HG03469 (cell line): ENCODE data around the gene DNAJB11.
"Not testable (repeated sequence)": the region's sequence is repeated elsewhere in the genome, so short reads cannot be mapped to it uniquely, and the experiment has no call there.

ENCODE experiments used
- ATAC-seq: cut with Tn5 transposase; IDR thresholded peaks from one replicate; pipeline ENCODE4 v1.9.1; 2021; ENCODE audit warnings: mild to moderate bottlenecking, moderate library complexity, moderate number of reproducible peaks; ENCODE audit not compliant: unreplicated experiment

The DNAJB11 gene

GRCh38 chr3:186616299-186616617 lies 45.7 kb downstream of the DNAJB11 start:
- no peak for ATAC-seq

- peak; percentile 77 for ATAC-seq
Observed at GRCh38 chr3:186617036-186617946, 46.8 kb downstream of the DNAJB11 start.

GRCh38 chr3:186618318-186618938 lies 47.9 kb downstream of the DNAJB11 start:
- no peak for ATAC-seq

- no peak for ATAC-seq
Observed at GRCh38 chr3:186619787-186620212, 49.3 kb downstream of the DNAJB11 start.

DNA sequence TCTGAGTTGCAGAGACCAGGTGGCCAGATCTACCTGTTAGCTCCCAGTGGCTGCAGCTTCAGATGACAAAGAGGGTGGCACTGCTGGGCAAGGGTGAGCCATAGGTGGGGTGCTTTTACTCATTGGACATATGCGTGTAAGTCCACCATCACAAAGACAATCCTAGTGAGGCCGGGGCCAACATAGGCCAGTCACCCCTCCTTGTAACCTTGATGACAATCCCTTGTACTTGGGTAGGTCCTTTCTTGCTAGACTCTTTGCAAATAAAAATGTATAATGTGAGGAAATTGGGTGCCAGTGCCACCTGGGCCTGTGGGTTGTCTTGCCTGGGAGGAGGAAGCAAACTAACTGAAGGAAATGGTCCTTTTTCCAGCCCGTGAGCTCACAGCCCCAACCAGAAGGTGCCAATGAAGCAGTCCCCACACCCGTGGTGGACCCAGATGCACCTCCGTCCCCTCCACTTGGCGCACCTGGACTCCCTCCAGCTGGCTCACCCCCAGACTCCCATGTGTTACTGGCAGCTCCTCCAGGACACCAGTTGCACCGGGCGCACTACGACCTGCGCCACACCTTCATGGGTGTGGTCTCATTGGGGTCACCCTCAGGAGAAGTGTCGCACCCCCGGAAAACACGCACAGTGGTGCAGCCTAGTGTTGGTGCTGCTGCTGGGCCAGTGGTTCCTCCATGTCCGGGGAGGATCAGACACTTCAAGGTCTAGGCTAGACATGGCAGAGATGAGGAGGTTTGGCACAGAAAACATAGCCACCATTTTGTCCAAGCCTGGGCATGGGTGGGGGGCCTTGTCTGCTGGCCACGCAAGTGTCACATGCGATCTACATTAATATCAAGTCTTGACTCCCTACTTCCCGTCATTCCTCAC lies 49.9 kb downstream of the DNAJB11 start:
- ATAC-seq = no peak

GRCh38 chr3:186621894-186622650 lies 51.6 kb downstream of the DNAJB11 start:
- no peak for ATAC-seq

DNA sequence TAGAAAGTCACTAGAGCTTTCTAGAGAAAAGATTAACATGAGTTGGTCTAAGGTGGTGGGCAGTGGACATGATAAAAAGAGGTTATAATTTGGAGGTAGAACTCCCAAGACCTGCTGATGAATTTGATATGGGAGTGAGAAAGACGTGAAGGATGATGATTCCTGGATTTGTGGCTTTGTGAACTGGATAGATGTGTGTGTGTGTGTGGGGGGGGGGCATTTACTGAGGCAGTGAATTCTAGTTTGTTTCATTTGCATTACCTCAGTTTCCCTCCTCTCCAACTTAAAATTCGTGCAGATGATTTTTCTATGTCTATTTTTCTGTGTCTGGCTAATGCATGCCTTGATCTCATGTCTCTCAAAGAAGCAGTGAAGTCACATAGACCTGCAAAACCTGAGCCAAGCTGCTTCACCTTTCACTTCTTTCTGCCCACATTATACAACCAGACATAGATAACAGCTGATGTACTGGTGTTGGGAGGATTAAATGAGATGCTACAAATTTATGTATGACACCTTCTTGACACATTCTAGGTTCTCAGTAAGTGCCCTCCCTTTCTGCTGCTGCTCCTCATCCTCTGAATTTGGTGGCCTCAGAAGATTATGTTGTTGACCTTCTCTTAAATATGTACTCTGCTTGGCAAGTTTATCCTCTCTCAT lies 52.3 kb downstream of the DNAJB11 start:
- no peak for ATAC-seq

DNA sequence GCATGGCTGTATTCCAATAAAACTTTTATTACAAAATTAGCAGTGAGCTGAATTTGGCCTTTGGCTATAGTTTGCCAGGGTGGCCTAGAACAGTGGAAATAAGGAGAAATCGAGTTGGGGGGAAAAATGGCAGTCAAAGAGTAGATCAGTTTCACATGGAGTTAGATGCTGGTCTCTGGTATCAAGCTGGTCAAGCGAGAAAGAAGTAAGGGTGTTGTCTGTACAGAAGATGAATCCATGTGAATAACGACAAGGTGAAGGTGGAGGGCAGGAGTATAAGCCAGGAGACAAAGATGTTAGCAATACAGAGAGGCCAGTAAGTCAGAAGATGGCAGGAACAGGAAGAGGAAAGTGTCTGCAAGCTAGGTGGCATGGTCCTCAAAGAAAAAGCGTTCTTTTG lies 54.1 kb downstream of the DNAJB11 start:
- ATAC-seq = no peak

- ATAC-seq = no peak
Observed at GRCh38 chr3:186625600-186626042, 55.1 kb downstream of the DNAJB11 start.

DNA sequence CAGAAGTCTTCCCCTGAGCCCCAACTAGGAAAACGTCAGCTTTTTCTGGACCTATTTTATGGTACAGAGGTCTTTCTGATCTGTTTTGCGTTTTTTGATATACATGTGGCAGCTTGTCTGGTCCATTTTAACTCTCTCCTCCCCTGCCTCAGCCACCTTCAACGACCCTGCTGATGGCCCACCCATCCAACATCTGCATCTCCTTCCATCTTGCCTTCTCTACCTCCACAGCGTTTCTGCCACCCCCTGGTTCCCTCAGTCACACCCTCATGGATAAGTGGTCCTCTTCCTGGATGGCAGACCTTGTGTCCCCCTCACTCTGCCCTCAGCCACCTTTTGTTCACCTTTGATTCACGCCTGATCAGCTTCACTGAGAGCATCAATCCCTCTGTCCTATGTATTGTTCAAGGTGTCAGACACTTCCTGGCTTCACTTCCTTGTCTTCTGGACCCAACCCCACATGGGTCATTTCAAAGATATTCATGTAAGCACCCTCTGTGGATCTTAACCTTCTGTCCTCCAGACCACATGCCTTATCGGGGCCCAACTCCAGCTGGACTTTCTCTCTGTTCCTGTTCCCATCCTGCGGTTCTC lies 55.8 kb downstream of the DNAJB11 start:
- no peak for ATAC-seq

DNA sequence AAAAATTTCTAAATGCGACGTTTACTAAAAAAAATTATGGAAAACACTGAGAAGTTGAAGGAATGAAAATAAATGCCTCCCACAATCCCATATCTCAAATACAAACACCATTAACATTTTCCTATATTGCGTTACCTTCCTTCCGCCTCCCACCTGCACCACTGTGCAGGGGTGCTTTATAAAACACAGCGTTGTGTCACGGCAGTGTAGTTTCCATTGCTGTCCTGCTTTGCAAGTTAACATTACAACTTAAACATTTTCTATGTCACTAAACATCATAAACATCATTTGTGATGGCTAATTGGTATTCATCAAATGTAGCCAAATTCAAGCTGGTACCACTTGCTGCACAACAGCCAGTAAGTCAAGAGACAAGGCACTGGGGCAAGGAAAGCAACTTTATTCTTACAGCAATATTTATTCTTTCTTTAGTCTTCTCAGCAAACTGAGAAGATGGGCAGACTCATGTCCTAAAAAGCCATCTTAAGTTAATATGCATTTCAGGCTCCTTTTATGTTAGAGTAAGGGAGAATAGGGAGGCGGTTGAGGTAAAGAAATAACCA lies 57.4 kb downstream of the DNAJB11 start:
- no peak for ATAC-seq

- ATAC-seq = no peak
Observed at GRCh38 chr3:186628756-186629155, 58.2 kb downstream of the DNAJB11 start.

DNA sequence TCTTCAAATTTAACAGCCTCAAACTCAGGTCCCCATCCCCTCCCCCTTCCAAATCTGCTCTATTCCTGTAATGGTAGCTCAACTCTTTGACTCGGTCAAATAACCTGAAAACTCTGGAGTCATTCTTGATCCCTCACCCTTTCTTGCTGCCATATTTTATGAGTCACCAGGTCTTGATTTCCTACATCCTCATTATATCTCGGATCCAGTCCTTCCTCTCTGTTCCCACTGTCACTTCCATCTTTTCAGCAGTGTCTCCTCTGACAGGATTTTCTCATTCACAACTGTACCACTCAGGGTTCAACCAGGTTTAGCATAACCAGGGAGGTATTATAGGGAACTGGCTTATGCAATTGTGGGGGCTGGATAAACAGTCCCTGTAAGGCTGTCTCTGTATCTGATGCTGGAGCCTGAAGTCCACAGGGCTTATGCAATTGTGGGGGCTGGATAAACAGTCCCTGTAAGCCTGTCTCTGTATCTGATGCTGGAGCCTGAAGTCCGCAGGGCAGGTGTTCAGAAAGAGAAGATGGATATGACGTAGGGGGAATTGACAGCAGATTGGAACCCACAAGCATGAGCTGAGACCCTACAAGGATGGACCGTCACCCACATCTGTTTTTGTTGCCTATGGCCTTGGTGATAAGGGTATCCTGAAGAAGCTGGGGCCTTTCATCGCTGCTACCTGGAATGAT lies 60.6 kb downstream of the DNAJB11 start:
- no peak for ATAC-seq

DNA sequence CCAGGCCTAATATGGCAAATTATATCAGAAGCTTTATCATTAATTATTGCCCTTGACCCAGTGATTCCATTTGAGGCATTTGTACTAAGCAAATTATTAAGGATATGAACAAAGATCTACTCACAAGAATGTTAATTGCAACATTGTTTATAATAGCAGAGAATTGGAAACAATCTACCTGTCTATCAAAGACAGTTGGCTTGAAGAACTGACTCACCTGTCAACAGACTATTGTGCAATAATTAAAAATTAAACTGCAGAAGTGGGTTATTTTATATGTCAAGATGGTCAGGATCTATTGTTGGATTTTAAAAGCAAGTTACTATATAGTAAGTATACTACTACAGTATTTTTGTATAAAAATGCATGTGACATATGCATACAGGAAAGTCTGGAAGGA lies 63.0 kb downstream of the DNAJB11 start:
- no peak for ATAC-seq

DNA sequence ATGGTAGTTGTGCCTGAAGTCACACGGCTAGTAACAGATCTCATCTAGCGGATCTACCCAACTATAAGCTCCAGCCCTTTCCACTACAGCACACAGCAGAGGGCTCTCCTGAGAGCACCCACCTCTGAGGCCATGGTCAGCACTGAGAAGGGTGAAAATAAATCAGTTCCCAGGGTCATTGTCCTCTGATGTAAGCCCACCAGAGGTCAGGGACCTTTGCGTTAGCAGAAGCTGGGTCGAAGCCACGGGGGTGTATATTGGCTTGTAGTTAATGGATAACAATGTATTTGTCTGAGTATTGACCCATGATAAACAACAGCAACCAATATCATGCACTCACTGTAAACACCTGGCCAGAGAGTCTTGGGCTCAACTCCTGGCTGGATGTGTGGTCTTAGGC lies 63.7 kb downstream of the DNAJB11 start:
- not testable (repeated sequence) for ATAC-seq
